NCI-H2196 (cell line): ENCODE results near the gene ADD3.
"Not testable (repeated sequence)": the region's sequence is repeated elsewhere in the genome, so short reads cannot be mapped to it uniquely, and the experiment has no call there.

ENCODE experiments used
- DNase-seq: peaks from one replicate; lab custom pipeline; 2025; ENCODE audit not compliant: unreplicated experiment; lab: John Stamatoyannopoulos, UW

Gene ADD3

GRCh38 chr10:109975244-109976190 lies 32.3 kb upstream of the ADD3 start:
- no peak for DNase-seq

GRCh38 chr10:109976681-109977080 lies 31.1 kb upstream of the ADD3 start:
- no peak for DNase-seq

- DNase-seq, result no peak
Observed at GRCh38 chr10:109977382-109977806, 30.4 kb upstream of the ADD3 start.

GRCh38 chr10:109978481-109978880 lies 29.3 kb upstream of the ADD3 start:
- no peak for DNase-seq

- DNase-seq, result no peak
Observed at GRCh38 chr10:109979215-109979614, 28.6 kb upstream of the ADD3 start.

GRCh38 chr10:109981650-109982049 lies 26.1 kb upstream of the ADD3 start:
- DNase-seq, result no peak

- no peak for DNase-seq
Observed at GRCh38 chr10:109982123-109982522, 25.7 kb upstream of the ADD3 start.

- no peak for DNase-seq
Observed at GRCh38 chr10:109982812-109983211, 25.0 kb upstream of the ADD3 start.

GRCh38 chr10:109984013-109984412 lies 23.8 kb upstream of the ADD3 start:
- no peak for DNase-seq

GRCh38 chr10:109985768-109986167 lies 22.0 kb upstream of the ADD3 start:
- not testable (repeated sequence) for DNase-seq

- no peak for DNase-seq
Observed at GRCh38 chr10:109987452-109988211, 20.2 kb upstream of the ADD3 start.

- DNase-seq, result no peak
Observed at GRCh38 chr10:109988212-109988596, 19.6 kb upstream of the ADD3 start.

GRCh38 chr10:109991266-109991855 lies 16.4 kb upstream of the ADD3 start:
- DNase-seq, result no peak

- no peak for DNase-seq
Observed at GRCh38 chr10:109992485-109992884, 15.3 kb upstream of the ADD3 start.

GRCh38 chr10:109993551-109994330 lies 14.0 kb upstream of the ADD3 start:
- DNase-seq, result no peak

- no peak for DNase-seq
Observed at GRCh38 chr10:109994711-109995577, 12.8 kb upstream of the ADD3 start.

GRCh38 chr10:109995595-109995994 lies 12.2 kb upstream of the ADD3 start:
- no peak for DNase-seq

- no peak for DNase-seq
Observed at GRCh38 chr10:109996225-109996624, 11.6 kb upstream of the ADD3 start.

GRCh38 chr10:109996766-109997171 lies 11.0 kb upstream of the ADD3 start:
- no peak for DNase-seq

- no peak for DNase-seq
Observed at GRCh38 chr10:109997233-109997632, 10.6 kb upstream of the ADD3 start.
